OCI-LY3 (cell line): Measurements from ENCODE around the gene RPL13A.

Source experiments
- CTCF ChIP-seq: fragments of 200-600, 300-600 bp; sonication (generic); IDR thresholded peaks from 2 replicates; pipeline ENCODE4 v1.5.1; 2014; ENCODE audit warnings: antibody characterized with exemption, low read length, low read depth
- EZH2phosphoT487 ChIP-seq: fragments of 200-600 bp; shearing (Covaris generic); IDR thresholded peaks from 2 replicates; pipeline ENCODE4 v1.6.1; 2018; ENCODE audit warnings: antibody characterized with exemption, mixed run types, low read depth

- no peak for TF ChIP-seq CTCF
- TF ChIP-seq EZH2phosphoT487, result no peak
Observed at GRCh38 chr19:49445997-49446396, 41.4 kb upstream of the RPL13A start.
